GM18907 (cell line): ENCODE data around the gene SSTR3.
"Not testable (repeated sequence)": the region's sequence is repeated elsewhere in the genome, so short reads cannot be mapped to it uniquely, and the experiment has no call there.

Source experiments
- ATAC-seq: cut with Tn5 transposase; IDR thresholded peaks from one replicate; pipeline ENCODE4 v1.9.1; 2021; ENCODE audit warnings: mild to moderate bottlenecking, moderate library complexity; ENCODE audit not compliant: unreplicated experiment

The SSTR3 gene

GRCh38 chr22:37183432-37184379 is 28.6 kb downstream of the SSTR3 start:
- no peak for ATAC-seq

- no peak for ATAC-seq
Observed at GRCh38 chr22:37182949-37183245, 29.4 kb downstream of the SSTR3 start.

GRCh38 chr22:37182101-37182948 is 30.0 kb downstream of the SSTR3 start:
- no peak for ATAC-seq

GRCh38 chr22:37181681-37182080 is 30.6 kb downstream of the SSTR3 start:
- ATAC-seq = no peak

- no peak for ATAC-seq
Observed at GRCh38 chr22:37180531-37181231, 31.6 kb downstream of the SSTR3 start.

DNA sequence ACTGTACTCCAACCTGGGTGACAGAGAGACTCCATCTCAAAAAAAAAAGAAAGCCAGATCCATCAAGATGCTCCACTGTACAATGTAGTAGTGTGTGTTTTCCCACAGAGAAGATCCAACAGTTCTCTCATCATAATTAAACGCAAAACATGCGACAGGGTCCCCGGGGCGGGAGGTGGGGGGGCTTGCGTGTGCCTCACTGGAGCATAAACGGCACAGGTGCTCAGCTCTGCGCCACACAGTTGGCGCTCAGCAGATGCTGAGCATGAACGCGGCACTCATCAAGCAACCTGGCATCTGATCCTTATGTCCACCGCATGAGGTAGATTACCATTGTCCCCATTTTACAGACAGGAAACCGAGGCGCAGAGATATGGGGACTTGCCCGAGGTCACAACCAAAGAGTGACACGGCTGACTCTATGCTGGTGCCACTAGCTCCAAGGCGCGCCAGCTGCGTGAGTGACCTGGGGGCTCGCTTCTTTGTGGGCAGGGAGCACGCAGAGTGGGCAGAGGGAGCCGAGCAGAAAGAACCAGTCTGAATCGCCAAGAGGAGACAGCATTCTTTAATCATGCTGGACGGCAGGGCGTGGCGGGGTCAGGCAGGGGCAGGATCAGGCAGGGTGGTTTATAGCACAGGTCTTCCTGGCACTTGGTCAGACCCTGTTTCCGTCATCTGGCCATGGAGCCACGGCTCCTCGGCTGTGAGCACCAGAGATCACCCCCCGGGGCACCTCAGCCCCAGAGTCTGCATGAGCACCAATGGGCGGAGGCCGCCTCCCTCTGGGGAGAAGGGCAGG is 32.5 kb downstream of the SSTR3 start:
- no peak for ATAC-seq

DNA sequence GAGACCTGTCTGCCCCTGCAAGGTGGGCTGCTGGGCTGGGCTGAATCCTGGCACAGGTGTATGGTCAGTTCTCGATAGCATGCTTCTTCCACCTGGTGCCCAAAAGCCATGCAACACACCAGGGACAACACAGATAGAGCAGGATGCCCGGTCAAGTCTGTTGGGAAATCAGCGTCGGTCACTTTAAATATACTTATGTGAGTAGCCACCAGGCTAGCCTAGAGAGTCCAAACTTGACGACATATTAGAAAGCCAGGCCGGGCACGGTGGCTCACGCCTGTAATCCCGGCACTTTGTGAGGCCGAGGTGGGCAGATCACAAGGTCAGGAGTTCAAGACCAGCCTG is 33.2 kb downstream of the SSTR3 start:
- ATAC-seq = no peak

DNA sequence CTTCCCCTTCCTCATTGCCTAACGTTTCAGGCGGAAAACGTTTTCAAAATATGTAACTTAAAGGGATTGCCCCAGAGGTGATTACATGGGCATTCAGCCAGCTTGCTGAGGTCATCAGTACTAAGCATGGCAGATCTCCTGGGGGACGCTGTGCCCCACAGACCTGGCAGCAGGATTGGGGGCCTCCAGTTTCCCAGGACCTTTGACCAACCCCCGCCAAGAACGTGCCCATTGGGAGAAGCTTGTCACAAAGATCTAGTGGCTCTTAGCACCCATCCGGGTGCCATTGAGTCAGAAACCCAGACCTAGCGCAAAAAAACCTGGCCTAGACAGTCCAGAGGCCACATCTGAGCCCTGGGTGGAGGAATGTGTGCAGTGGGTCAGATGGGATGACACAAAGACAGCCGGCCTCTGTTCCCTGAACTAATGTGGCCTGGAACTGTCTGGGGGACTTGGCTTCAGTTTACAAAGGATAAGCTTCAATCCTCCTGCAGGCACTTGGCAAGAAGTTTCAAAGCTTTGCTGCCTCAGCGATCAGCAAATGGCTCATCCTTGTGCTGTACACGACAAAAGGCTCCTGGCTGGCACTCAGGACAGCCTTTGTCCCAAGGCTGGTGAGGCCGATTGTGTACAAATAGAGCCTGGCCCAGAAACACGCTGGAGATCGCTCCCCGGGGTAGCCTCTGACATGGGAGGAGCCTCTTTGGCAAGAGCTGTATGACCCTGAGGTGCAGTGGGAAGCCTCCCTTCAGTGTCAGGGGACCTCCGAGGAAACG is 33.7 kb downstream of the SSTR3 start:
- ATAC-seq = no peak

GRCh38 chr22:37177755-37178154 is 34.5 kb downstream of the SSTR3 start:
- no peak for ATAC-seq

- no peak for ATAC-seq
Observed at GRCh38 chr22:37177221-37177620, 35.1 kb downstream of the SSTR3 start.

DNA sequence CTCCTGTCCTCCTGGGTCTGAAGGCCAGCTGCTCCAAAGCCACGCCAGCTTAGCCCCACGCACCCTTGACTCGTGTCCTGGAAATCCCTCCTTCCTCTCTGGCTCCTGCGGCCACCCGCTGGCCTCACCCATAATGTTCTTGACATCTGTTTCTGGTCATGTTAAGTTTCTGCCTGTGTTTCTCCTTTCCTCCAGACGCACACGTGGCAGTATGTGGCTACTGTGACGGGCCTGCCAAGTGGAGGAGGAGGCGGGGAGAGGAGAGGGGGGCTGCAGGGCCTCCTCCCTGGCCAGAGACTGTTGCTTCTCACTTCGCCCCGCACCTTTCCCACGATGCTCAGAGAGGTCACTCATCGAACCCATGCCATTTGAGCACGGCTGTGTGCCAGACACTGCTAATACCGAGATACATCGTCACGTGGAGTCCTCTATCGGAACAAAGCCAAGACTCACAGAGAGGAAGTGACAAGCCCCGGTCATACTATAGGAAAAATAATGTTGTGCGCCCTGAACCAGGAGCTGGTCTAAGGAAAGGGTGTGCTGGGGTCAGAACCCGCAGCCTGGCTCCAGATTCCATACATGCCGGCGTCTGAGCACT is 35.7 kb downstream of the SSTR3 start:
- ATAC-seq = no peak

GRCh38 chr22:37175414-37176281 is 36.6 kb downstream of the SSTR3 start:
- ATAC-seq = no peak

DNA sequence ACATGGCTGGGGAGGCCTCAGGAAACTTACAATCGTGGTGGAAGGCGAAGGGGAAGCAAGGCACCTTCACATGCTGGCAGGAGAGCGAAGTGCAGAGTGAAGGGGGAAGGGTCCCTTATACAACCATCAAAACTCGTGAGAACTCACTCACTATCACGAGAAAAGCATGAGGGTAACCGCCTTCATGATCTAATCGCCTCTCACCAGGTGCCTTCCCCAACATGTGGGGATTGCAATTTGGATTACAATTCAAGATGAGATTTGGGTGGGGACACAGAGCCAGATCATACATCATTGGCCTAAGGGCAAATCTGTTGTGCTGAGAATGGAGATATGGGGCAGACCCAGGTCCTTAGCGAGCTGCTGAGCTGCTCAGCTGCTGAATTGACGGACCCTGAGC is 37.3 kb downstream of the SSTR3 start:
- no peak for ATAC-seq

GRCh38 chr22:37173709-37174108 is 38.6 kb downstream of the SSTR3 start:
- no peak for ATAC-seq

DNA sequence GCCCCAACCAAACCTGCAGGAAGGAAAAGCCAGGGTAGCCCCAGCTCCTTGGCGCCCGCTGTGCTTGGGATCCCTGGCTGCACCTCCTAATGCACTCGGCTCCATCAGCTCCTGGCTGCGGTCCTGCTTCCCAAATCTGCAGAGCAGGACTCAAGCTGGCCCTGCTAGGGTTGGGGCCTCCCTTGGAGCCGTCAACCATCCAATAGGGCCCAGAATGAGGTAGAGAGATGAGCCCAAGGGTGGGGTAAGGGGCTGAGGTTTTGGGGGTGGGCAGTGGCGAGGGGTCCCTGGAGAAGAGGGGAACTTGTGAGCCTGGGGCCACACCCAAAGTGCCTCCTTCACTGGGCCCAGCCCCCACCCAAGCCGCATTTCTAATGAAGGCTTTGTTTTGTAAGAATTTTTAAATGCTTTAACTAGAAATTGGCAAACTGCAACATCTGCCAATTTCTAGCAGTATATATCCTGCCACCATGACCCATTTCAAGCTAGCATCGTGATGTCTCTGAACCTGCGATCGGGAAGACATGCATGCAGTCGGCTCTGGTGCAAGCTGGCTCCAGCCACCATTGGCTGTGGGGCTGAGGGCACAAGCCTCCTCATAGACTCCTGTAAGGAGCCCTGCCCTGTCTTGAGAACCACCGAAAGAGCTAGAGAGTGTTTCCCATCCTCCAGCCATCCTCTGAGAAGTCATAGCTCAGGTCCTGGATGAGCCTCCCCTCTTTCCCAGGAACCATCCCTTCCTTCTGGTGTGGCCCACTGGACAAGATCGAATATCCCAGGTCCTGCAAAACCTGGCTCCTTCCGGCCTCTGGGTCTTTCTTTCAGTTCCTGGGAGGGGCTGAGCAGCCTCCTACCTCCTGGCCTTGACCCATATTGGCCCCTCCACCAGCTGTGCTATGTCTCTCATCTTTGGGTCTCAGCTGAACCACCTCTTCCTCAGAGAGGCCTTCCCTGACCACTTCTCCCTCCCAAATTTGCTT is 39.7 kb downstream of the SSTR3 start:
- no peak for ATAC-seq

- no peak for ATAC-seq
Observed at GRCh38 chr22:37171662-37172061, 40.6 kb downstream of the SSTR3 start.

- not testable (repeated sequence) for ATAC-seq
Observed at GRCh38 chr22:37170689-37171405, 41.4 kb downstream of the SSTR3 start.
